Tracheal epithelial cell (primary cell): Measurements from ENCODE around the gene NSUN6. TPM values are rescaled to one million over a fixed set of nuclear protein-coding genes. Genes with fewer than 3 reads are reported as not detected.

Experiments used
- total RNA-seq: library from RNA; depleted of rRNA; stranded (reverse); fragments of >200 nt; gene quantifications from 2 replicates; pipeline ENCODE4 v1.2.1, GENCODE V29; 2014

Gene NSUN6, protein sequence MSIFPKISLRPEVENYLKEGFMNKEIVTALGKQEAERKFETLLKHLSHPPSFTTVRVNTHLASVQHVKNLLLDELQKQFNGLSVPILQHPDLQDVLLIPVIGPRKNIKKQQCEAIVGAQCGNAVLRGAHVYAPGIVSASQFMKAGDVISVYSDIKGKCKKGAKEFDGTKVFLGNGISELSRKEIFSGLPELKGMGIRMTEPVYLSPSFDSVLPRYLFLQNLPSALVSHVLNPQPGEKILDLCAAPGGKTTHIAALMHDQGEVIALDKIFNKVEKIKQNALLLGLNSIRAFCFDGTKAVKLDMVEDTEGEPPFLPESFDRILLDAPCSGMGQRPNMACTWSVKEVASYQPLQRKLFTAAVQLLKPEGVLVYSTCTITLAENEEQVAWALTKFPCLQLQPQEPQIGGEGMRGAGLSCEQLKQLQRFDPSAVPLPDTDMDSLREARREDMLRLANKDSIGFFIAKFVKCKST
- total RNA-seq, result 8.3 and 10.1 TPM in 2 replicates

GRCh38 chr10:18651324-18652007, at the start of gene NSUN6:
TSS of gene NSUN6 (minus strand) at chr10:18651587. CDS start at chr10:18651203, 384 bp downstream.

GRCh38 chr10:18659125-18659818, 7.9 kb upstream of the NSUN6 start, which contains the start of gene ARL5B:
TSS of gene ARL5B (plus strand) at chr10:18659431. CDS start at chr10:18659638, 207 bp downstream.

Other genes with a start within 250 kb of the NSUN6 start
- 14.9 and 19.5 TPM in 2 replicates for gene ARL5B, start 7.8 kb upstream of the NSUN6 start, total RNA-seq